HL-60 (cell line): ENCODE data around the gene EOMES.

Experiments
- DNase-seq, 2 experiments: peaks; one replicate each; pipeline ENCODE4 v3.0.0-alpha.2; 2010 to 2020; ENCODE audit warnings: low read depth in 1 of 2, low spot score in 1 of 2
- H3K27ac ChIP-seq: fragments of 250-450 bp; sonication (Bioruptor Pico); replicated peaks from 2 replicates; pipeline ENCODE4 v1.5.1; 2020; ENCODE audit warnings: mild to moderate bottlenecking, moderate library complexity
- H3K27me3 ChIP-seq: fragments of 250-450 bp; sonication (Bioruptor Pico); 2 replicates; pipeline ENCODE4 v1.5.1; 2021; ENCODE audit warnings: mild to moderate bottlenecking, moderate library complexity; ENCODE audit not compliant: insufficient read depth, poor library complexity, severe bottlenecking
- H3K4me3 ChIP-seq: replicated peaks from 2 replicates; pipeline ENCODE4 v1.5.1; 2011; ENCODE audit warnings: mild to moderate bottlenecking, control low read depth, low read length; ENCODE audit not compliant: insufficient read depth
- CTCF ChIP-seq: IDR thresholded peaks from one replicate; pipeline ENCODE4 v1.5.1; 2011; ENCODE audit warnings: low read length, control low read depth, inconsistent platforms; ENCODE audit not compliant: insufficient read depth
- GABPA ChIP-seq: IDR thresholded peaks from 2 replicates; pipeline ENCODE4 v1.6.1; 2012; ENCODE audit warnings: low read depth
- POLR2AphosphoS5 ChIP-seq: IDR thresholded peaks from 2 replicates; pipeline ENCODE4 v1.6.1; 2012; ENCODE audit warnings: low read depth
- REST ChIP-seq: IDR thresholded peaks from 2 replicates; pipeline ENCODE4 v1.6.1; 2012; ENCODE audit warnings: low read depth; ENCODE audit not compliant: insufficient replicate concordance
- SPI1 ChIP-seq: IDR thresholded peaks from 2 replicates; pipeline ENCODE4 v1.6.1; 2012; ENCODE audit warnings: low read depth, mild to moderate bottlenecking, borderline replicate concordance

The EOMES gene

GRCh38 chr3:27686642-27687041 lies 35.5 kb downstream of the EOMES start:
- Histone ChIP-seq H3K27me3 (no peaks in the 10 kb centered on the region), H3K4me3 (no peak overlapping the region), H3K27ac (no peak overlapping the region)
- TF ChIP-seq GABPA = no peak
- TF ChIP-seq CTCF = no peak
- no peak for TF ChIP-seq POLR2AphosphoS5
- no peak for TF ChIP-seq REST
- TF ChIP-seq SPI1 = no peak
- DNase-seq = no peak

GRCh38 chr3:27685474-27685873 lies 36.6 kb downstream of the EOMES start:
- H3K4me3 ChIP-seq = no peak overlapping the region
- no peak overlapping the region for H3K27ac ChIP-seq
- DNase-seq = no peak
- TF ChIP-seq GABPA (no peak), CTCF (no peak), SPI1 (no peak), REST (no peak), POLR2AphosphoS5 (no peak)
- no peaks in the 10 kb centered on the region for H3K27me3 ChIP-seq

GRCh38 chr3:27684302-27684701 lies 37.8 kb downstream of the EOMES start:
- no peak overlapping the region for H3K27ac ChIP-seq
- no peak overlapping the region for H3K4me3 ChIP-seq
- H3K27me3 ChIP-seq = no peaks in the 10 kb centered on the region
- TF ChIP-seq POLR2AphosphoS5 = no peak
- TF ChIP-seq GABPA = no peak
- TF ChIP-seq REST = no peak
- TF ChIP-seq CTCF = no peak
- TF ChIP-seq SPI1 = no peak
- no peak for DNase-seq
